H9 (cell line): ENCODE data around the gene PRMT7. TPM values are rescaled to one million over a fixed set of nuclear protein-coding genes. Genes with fewer than 3 reads are reported as not detected.

Experiments
- DNase-seq: peaks from one replicate; pipeline ENCODE4 v3.0.0-alpha.2; 2017
- H2AFZ ChIP-seq: one replicate; pipeline ENCODE4 v1.6.1; 2013; ENCODE audit warnings: mild to moderate bottlenecking, low read length, control low read depth, moderate library complexity
- H2AK5ac ChIP-seq: 2 replicates; pipeline ENCODE4 v1.6.1; 2013; ENCODE audit warnings: low read length, control low read depth, mixed read lengths; ENCODE audit not compliant: insufficient read length
- H2BK120ac ChIP-seq: one replicate; pipeline ENCODE4 v1.6.1; 2013; ENCODE audit warnings: low read depth, mild to moderate bottlenecking, low read length, control low read depth, inconsistent platforms; ENCODE audit not compliant: poor library complexity, severe bottlenecking
- H2BK12ac ChIP-seq: 2 replicates; pipeline ENCODE4 v1.6.1; 2013; ENCODE audit warnings: low read length, control low read depth, mixed read lengths, low read depth; ENCODE audit not compliant: insufficient read length
- H2BK15ac ChIP-seq: 2 replicates; pipeline ENCODE4 v1.6.1; 2013; ENCODE audit warnings: low read depth, low read length, control low read depth
- H2BK20ac ChIP-seq: one replicate; pipeline ENCODE4 v1.6.1; 2013; ENCODE audit warnings: low read depth, mild to moderate bottlenecking, low read length, control low read depth, inconsistent platforms; ENCODE audit not compliant: poor library complexity, severe bottlenecking
- H2BK5ac ChIP-seq: 2 replicates; pipeline ENCODE4 v1.6.1; 2013; ENCODE audit warnings: low read length, control low read depth, mixed read lengths; ENCODE audit not compliant: insufficient read length
- H3K14ac ChIP-seq: 2 replicates; pipeline ENCODE4 v1.6.1; 2013; ENCODE audit warnings: low read length, control low read depth; ENCODE audit not compliant: insufficient read depth
- H3K18ac ChIP-seq: 2 replicates; pipeline ENCODE4 v1.6.1; 2013; ENCODE audit warnings: low read depth, mild to moderate bottlenecking, mixed read lengths, low read length, control low read depth; ENCODE audit not compliant: insufficient read length
- H3K23ac ChIP-seq: 2 replicates; pipeline ENCODE4 v1.6.1; 2013; ENCODE audit warnings: low read length, control low read depth, mixed read lengths, low read depth; ENCODE audit not compliant: insufficient read length
- H3K23me2 ChIP-seq: 2 replicates; pipeline ENCODE4 v1.6.1; 2013; ENCODE audit warnings: low read depth, mild to moderate bottlenecking, mixed read lengths, low read length, control low read depth; ENCODE audit not compliant: insufficient read length, poor library complexity, severe bottlenecking
- H3K27ac ChIP-seq: 2 replicates; pipeline ENCODE4 v1.5.1; 2013; ENCODE audit warnings: low read length, control low read depth, mixed read lengths, low read depth; ENCODE audit not compliant: insufficient read length
- H3K27me3 ChIP-seq: 2 replicates; pipeline ENCODE4 v1.6.1; 2013; ENCODE audit warnings: low read length, control low read depth, inconsistent platforms; ENCODE audit not compliant: insufficient read depth
- H3K4ac ChIP-seq: 2 replicates; pipeline ENCODE4 v1.6.1; 2013; ENCODE audit warnings: low read depth, mild to moderate bottlenecking, control low read depth, inconsistent platforms, low read length, moderate library complexity
- H3K4me1 ChIP-seq: 2 replicates; pipeline ENCODE4 v1.6.1; 2013; ENCODE audit warnings: low read length, control low read depth, inconsistent platforms; ENCODE audit not compliant: insufficient read depth
- H3K4me2 ChIP-seq: 2 replicates; pipeline ENCODE4 v1.6.1; 2013; ENCODE audit warnings: low read length, control low read depth, mixed read lengths; ENCODE audit not compliant: insufficient read length, insufficient read depth
- H3K56ac ChIP-seq: 2 replicates; pipeline ENCODE4 v1.6.1; 2013; ENCODE audit warnings: low read depth, mild to moderate bottlenecking, mixed read lengths, low read length, control low read depth; ENCODE audit not compliant: insufficient read length
- H3K79me1 ChIP-seq: 2 replicates; pipeline ENCODE4 v1.6.1; 2013; ENCODE audit warnings: low read depth, mild to moderate bottlenecking, moderate library complexity, low read length, control low read depth, inconsistent platforms; ENCODE audit not compliant: insufficient read depth, poor library complexity, severe bottlenecking
- H3K79me2 ChIP-seq: 2 replicates; pipeline ENCODE4 v1.6.1; 2013; ENCODE audit warnings: low read length, control low read depth, inconsistent platforms; ENCODE audit not compliant: insufficient read depth
- H3K9ac ChIP-seq: 2 replicates; pipeline ENCODE4 v1.6.1; 2013; ENCODE audit warnings: low read length, control low read depth, mixed read lengths; ENCODE audit not compliant: insufficient read length; ENCODE audit errors: extremely low read depth
- H3K9me3 ChIP-seq: one replicate; pipeline ENCODE4 v1.6.1; 2013; ENCODE audit warnings: low read depth, low read length, inconsistent platforms; ENCODE audit not compliant: control insufficient read depth
- H3T11ph ChIP-seq: one replicate; pipeline ENCODE4 v1.6.1; 2013; ENCODE audit warnings: mild to moderate bottlenecking, low read length, control low read depth, inconsistent platforms
- H4K20me1 ChIP-seq: one replicate; pipeline ENCODE4 v1.6.1; 2013; ENCODE audit not compliant: control insufficient read depth, insufficient read length, insufficient read depth
- H4K5ac ChIP-seq: 2 replicates; pipeline ENCODE4 v1.6.1; 2013; ENCODE audit warnings: low read depth, mild to moderate bottlenecking, mixed read lengths, low read length, control low read depth; ENCODE audit not compliant: insufficient read length
- H4K8ac ChIP-seq: replicated peaks from 2 replicates; pipeline ENCODE4 v1.6.1; 2013; ENCODE audit warnings: low read length, control low read depth, mixed read lengths, low read depth; ENCODE audit not compliant: insufficient read length
- H4K91ac ChIP-seq: 2 replicates; pipeline ENCODE4 v1.6.1; 2013; ENCODE audit warnings: low read depth, mild to moderate bottlenecking, moderate library complexity, mixed read lengths, low read length, control low read depth; ENCODE audit not compliant: insufficient read length
- H3K27ac Mint-ChIP-seq, 3 experiments: 2 replicates in 2 of 3; 3 replicates in 1 of 3; pipeline ENCODE4 v1.8.0; 2020 to 2021; ENCODE audit warnings: mixed read lengths in 3 of 3, mild to moderate bottlenecking in 1 of 3, moderate library complexity in 1 of 3
- H3K27me3 Mint-ChIP-seq: 2 replicates; pipeline ENCODE4 v1.8.0; 2021; ENCODE audit warnings: low read depth, mild to moderate bottlenecking, moderate library complexity, mixed read lengths
- H3K36me3 Mint-ChIP-seq, 3 experiments: 2 replicates in 2 of 3; 3 replicates in 1 of 3; pipeline ENCODE4 v1.8.0; 2020 to 2021; ENCODE audit warnings: low read depth in 3 of 3, mixed read lengths in 3 of 3; ENCODE audit not compliant: insufficient read depth in 1 of 3
- H3K4me1 Mint-ChIP-seq, 2 experiments: 2 replicates each; pipeline ENCODE4 v1.8.0; 2020; ENCODE audit warnings: mixed read lengths in 2 of 2
- H3K4me3 Mint-ChIP-seq, 2 experiments: 2 replicates in 1 of 2; 3 replicates in 1 of 2; pipeline ENCODE4 v1.8.0; 2020 to 2021; ENCODE audit warnings: mild to moderate bottlenecking in 2 of 2, mixed read lengths in 2 of 2, moderate library complexity in 1 of 2
- H3K9me3 Mint-ChIP-seq, 2 experiments: 2 replicates in 1 of 2; 3 replicates in 1 of 2; pipeline ENCODE4 v1.8.0; 2020; ENCODE audit warnings: mild to moderate bottlenecking in 2 of 2, mixed read lengths in 2 of 2, moderate library complexity in 1 of 2
- CTCF ChIP-seq: fragments of 200-600 bp; sonication (generic); conservative IDR thresholded peaks from 3 replicates; pipeline ENCODE4 v1.8.0; 2021; ENCODE audit warnings: antibody characterized with exemption, mild to moderate bottlenecking
- WGBS: extraction: QIAGEN DNeasy Blood & Tissue Kit; methylation state at CpG from one replicate; pipeline ENCODE4 v1.1.7; 2013; ENCODE audit warnings: missing lambda C conversion rate, low lambda C conversion rate, mixed read lengths; ENCODE audit not compliant: insufficient read length; ENCODE audit errors: extremely low coverage; 5-methylcytosine and 5-hydroxymethylcytosine counted together
- total RNA-seq: library from RNA; stranded (reverse); gene quantifications from 2 replicates; pipeline ENCODE4 v1.2.1, GENCODE V29; 2021

PRMT7 gene
- total RNA-seq, 1 experiment from 2014 or later: 56.6 TPM

DNA sequence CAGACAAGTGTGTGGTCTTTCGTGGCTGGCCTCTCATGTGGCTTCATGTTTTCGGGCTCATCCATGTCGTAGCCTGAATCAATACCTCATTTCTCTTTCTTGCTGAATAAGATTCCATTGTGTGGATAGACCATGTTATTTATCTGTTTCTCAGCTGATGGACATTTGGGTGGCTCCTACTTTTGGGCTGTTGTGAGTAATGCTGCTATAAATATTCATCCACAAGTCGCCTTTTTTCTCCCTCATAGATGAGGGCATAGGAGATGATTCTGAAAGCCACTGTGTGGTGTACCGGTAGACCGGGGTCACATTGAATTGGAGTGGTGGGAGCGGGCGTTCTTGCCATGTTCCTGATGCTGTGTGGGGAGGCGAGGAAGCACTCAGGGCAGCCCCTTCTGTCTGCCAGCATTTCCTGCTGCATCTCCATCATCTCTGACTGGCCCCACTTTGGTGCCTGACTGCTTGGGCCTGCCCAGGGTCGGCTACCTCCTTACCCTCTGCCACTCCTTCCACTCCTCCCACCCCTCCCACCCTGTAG lies 40.1 kb downstream of the PRMT7 start:
- WGBS: no CpG with 5 or more reads among the region's 10 CpGs
- Histone ChIP-seq H3T11ph (no peak overlapping the region), H3K4ac (no peak overlapping the region), H2BK5ac (no peak overlapping the region), H2BK15ac (no peak overlapping the region), H3K18ac (no peak overlapping the region), H4K5ac (no peak overlapping the region), H4K8ac (no peak overlapping the region), H3K9me3 (no peaks in the 10 kb centered on the region), H3K27ac (no peak overlapping the region), H3K9ac (no peak overlapping the region), H2AFZ (no peak overlapping the region), H3K23me2 (no peaks in the 10 kb centered on the region), H4K20me1 (peaks cover 3% of the 10 kb centered on the region), H4K91ac (no peak overlapping the region), H3K14ac (no peak overlapping the region), H3K79me1 (no peaks in the 10 kb centered on the region), H2BK120ac (no peak overlapping the region), H3K79me2 (no peaks in the 10 kb centered on the region), H2AK5ac (no peak overlapping the region), H3K27me3 (no peaks in the 10 kb centered on the region), H3K4me2 (no peak overlapping the region), H2BK20ac (no peak overlapping the region), H3K23ac (no peak overlapping the region), H3K4me1 (no peaks in the 10 kb centered on the region), H2BK12ac (no peak overlapping the region), H3K56ac (no peak overlapping the region)
- Mint-ChIP-seq H3K4me3 (no peak overlapping the region), H3K27ac (no peak overlapping the region), H3K27me3 (no peaks in the 10 kb centered on the region), H3K4me1 (0 out of 4 replicates have a peak, but pooled peaks cover 0 to 2% of the 10 kb centered on the region in 2 experiments), H3K36me3 (peaks cover 23 to 80% (median 75%) of the 10 kb centered on the region in 3 experiments; a peak in 6 of 7 replicates), H3K9me3 (no peaks in the 10 kb centered on the region; a peak in 1 of 5 replicates)
- no peak for DNase-seq
- no peak for TF ChIP-seq CTCF
